ENCODE measurements around the gene PBLD. TPM values are rescaled to one million over a fixed set of nuclear protein-coding genes. Genes with fewer than 3 reads are reported as not detected.

Gene PBLD
- total and polyA plus RNA-seq, 2 experiments from 2014 or later: 8.3 to 10.3 TPM

GRCh38 chr10:68253346-68253745 is 79.4 kb downstream of the PBLD start:
- H4K20me1 ChIP-seq (ENCODE audit: insufficient read depth): no peaks in the 10 kb centered on the region
- H3K4me3 ChIP-seq: no peak overlapping the region
- DNase-seq: no peak
- H3K79me2 ChIP-seq (ENCODE audit: insufficient read depth): no peaks in the 10 kb centered on the region
- H3K36me3 ChIP-seq (ENCODE audit: low read depth): no peaks in the 10 kb centered on the region
- no peak for TF ChIP-seq EZH2phosphoT487 (IDR thresholded peaks at IDR 0.05; ENCODE audit: insufficient read depth, low read depth)
- TF ChIP-seq EZH2 (IDR thresholded peaks at IDR 0.05; ENCODE audit: insufficient read depth, poor library complexity, severe bottlenecking): no peak
- no peak overlapping the region for H3K4me2 ChIP-seq (ENCODE audit: unreplicated experiment)
- no peak overlapping the region for H3K9ac ChIP-seq
- in situ Hi-C loops (cut with MboI): no loop called here
- no peak overlapping the region for H3K27ac ChIP-seq
- H3K4me1 ChIP-seq (ENCODE audit: insufficient read depth): no peaks in the 10 kb centered on the region
- H2AFZ ChIP-seq: no peak overlapping the region
- H3K27me3 ChIP-seq (replicated peaks; ENCODE audit: insufficient read depth): no peaks in the 10 kb centered on the region
- no peaks in the 10 kb centered on the region for H3F3A ChIP-seq (ENCODE audit: insufficient read depth)
- WGBS, 2 experiments (ENCODE audit: low coverage in 1 of 2, low lambda C conversion rate in 2 of 2, missing lambda C conversion rate in 2 of 2): 0 to 9% methylated on average over 1 of the region's 1 CpG
- H3K9me3 ChIP-seq (ENCODE audit: low read depth): no peaks in the 10 kb centered on the region
- H3K9me2 ChIP-seq (ENCODE audit: insufficient read depth): no peaks in the 10 kb centered on the region

DNA sequence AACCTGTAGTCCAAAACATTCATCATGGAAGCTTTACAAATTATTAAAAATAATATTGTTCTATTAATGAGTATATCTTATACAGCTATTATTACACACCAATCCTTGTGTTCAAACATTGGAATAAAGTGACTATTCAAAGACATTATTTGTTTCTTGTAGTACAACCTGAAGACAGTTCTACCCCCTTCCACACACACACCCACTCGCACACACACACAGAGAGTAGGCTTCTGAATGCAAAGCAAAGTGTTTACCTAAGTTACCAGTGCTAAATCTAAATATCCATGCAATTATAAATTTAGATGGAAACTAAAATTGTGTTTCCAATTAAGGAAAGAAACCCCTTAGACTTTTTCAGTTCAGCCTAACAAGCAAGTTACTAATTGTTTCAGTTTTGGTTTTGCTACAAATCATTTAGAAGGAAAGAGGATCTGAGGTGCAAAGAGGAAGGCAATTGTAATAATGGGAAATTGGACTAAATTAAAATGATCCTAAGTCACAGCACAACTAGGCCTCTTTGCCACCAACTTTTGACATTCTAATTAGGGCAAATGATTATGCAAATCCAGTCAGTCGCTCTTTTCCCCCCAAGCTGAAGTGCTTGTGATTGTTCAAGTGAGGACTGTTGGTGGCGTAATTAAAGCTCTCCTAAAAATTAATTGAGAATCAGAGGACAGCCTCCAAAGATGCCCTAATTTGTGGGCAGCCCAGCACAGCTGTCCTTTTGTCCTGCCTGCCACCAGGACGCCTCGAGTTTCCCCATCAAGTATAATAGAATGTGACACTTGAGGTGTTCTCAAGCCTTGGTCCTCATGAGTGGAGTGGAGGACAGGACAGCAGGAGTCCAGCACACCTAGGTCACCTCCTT is 80.9 kb downstream of the PBLD start:
- Histone ChIP-seq H3K27me3 (replicated peaks; ENCODE audit: insufficient read depth) (no peaks in the 10 kb centered on the region), H3K79me2 (ENCODE audit: insufficient read depth) (no peaks in the 10 kb centered on the region), H4K20me1 (ENCODE audit: insufficient read depth) (no peaks in the 10 kb centered on the region), H3K4me3 (no peak overlapping the region), H2AFZ (no peak overlapping the region), H3K4me2 (ENCODE audit: unreplicated experiment) (no peak overlapping the region), H3F3A (ENCODE audit: insufficient read depth) (no peaks in the 10 kb centered on the region), H3K36me3 (ENCODE audit: low read depth) (no peaks in the 10 kb centered on the region), H3K27ac (no peak overlapping the region), H3K9me3 (ENCODE audit: low read depth) (no peaks in the 10 kb centered on the region), H3K9ac (no peak overlapping the region), H3K9me2 (ENCODE audit: insufficient read depth) (no peaks in the 10 kb centered on the region), H3K4me1 (ENCODE audit: insufficient read depth) (no peaks in the 10 kb centered on the region)
- no peak for TF ChIP-seq EZH2 (IDR thresholded peaks at IDR 0.05; ENCODE audit: insufficient read depth, poor library complexity, severe bottlenecking)
- no peak for TF ChIP-seq EZH2phosphoT487 (IDR thresholded peaks at IDR 0.05; ENCODE audit: insufficient read depth, low read depth)
- no peak for DNase-seq
- in situ Hi-C loops (cut with MboI): no loop called here
- 82% methylated on average over 5 of the region's 5 CpGs for WGBS, 2 experiments (ENCODE audit: low coverage in 1 of 2, low lambda C conversion rate in 2 of 2, missing lambda C conversion rate in 2 of 2)

DNA sequence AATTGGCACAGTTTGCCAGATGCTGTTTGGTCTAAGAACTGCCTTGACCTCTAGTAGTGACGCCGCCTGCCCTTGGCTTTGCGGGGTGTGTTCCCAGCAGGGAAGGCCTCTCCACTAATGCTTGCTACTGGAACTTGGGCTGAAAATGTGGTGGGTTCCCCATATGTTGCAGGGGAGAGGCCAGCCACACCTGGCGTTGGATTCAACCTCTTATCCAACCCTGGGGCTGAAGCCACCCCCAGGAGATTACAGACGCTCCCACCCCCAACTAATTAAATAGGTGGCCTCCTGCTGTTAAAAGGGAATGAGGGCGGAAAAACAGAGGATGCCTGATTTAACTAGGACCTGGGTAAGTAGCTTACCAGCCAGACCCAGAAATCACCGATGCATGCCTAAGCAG is 81.6 kb downstream of the PBLD start:
- in situ Hi-C loops (cut with MboI): no loop called here
- no peaks in the 10 kb centered on the region for H3K9me3 ChIP-seq (ENCODE audit: low read depth)
- H3K27ac ChIP-seq: no peak overlapping the region
- TF ChIP-seq EZH2 (IDR thresholded peaks at IDR 0.05; ENCODE audit: insufficient read depth, poor library complexity, severe bottlenecking) (no peak), EZH2phosphoT487 (IDR thresholded peaks at IDR 0.05; ENCODE audit: insufficient read depth, low read depth) (no peak)
- no peaks in the 10 kb centered on the region for H3F3A ChIP-seq (ENCODE audit: insufficient read depth)
- H3K4me3 ChIP-seq: no peak overlapping the region
- no peaks in the 10 kb centered on the region for H3K79me2 ChIP-seq (ENCODE audit: insufficient read depth)
- WGBS, 2 experiments (ENCODE audit: low coverage in 1 of 2, low lambda C conversion rate in 2 of 2, missing lambda C conversion rate in 2 of 2): 74 to 78% methylated on average over 7 of the region's 7 CpGs
- no peak overlapping the region for H3K4me2 ChIP-seq (ENCODE audit: unreplicated experiment)
- H3K36me3 ChIP-seq (ENCODE audit: low read depth): no peaks in the 10 kb centered on the region
- DNase-seq: no peak
- no peaks in the 10 kb centered on the region for H4K20me1 ChIP-seq (ENCODE audit: insufficient read depth)
- H3K9ac ChIP-seq: no peak overlapping the region
- H3K9me2 ChIP-seq (ENCODE audit: insufficient read depth): no peaks in the 10 kb centered on the region
- H2AFZ ChIP-seq: no peak overlapping the region
- H3K4me1 ChIP-seq (ENCODE audit: insufficient read depth): no peaks in the 10 kb centered on the region
- no peaks in the 10 kb centered on the region for H3K27me3 ChIP-seq (replicated peaks; ENCODE audit: insufficient read depth)

DNA sequence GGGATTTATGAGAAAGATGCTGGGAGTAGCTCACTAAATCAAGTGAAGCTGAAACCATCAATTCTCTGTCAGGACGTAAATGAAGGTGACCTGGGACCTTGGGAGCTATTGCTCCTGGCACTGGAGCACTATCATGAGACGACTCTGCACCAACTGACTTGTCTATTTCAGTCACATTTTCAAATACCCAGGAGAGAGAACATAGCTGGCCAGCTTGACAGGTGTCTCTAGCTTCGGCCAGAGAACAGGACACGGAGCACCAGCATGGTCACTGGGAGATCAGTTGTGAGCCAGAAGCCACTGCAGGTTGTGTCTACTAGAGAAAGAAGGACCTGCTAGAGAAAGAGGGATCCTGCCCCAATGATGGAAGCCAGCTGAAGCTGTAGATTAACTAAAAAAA is 83.4 kb downstream of the PBLD start:
- Histone ChIP-seq H3K27ac (no peak overlapping the region), H3K27me3 (replicated peaks; ENCODE audit: insufficient read depth) (no peaks in the 10 kb centered on the region), H3K9me2 (ENCODE audit: insufficient read depth) (no peaks in the 10 kb centered on the region), H3F3A (ENCODE audit: insufficient read depth) (no peaks in the 10 kb centered on the region), H3K9ac (no peak overlapping the region), H4K20me1 (ENCODE audit: insufficient read depth) (no peaks in the 10 kb centered on the region), H3K4me3 (no peak overlapping the region), H3K9me3 (ENCODE audit: low read depth) (no peaks in the 10 kb centered on the region), H3K36me3 (ENCODE audit: low read depth) (no peaks in the 10 kb centered on the region), H2AFZ (no peak overlapping the region), H3K79me2 (ENCODE audit: insufficient read depth) (no peaks in the 10 kb centered on the region), H3K4me2 (ENCODE audit: unreplicated experiment) (no peak overlapping the region), H3K4me1 (ENCODE audit: insufficient read depth) (no peaks in the 10 kb centered on the region)
- no peak for DNase-seq
- TF ChIP-seq EZH2 (IDR thresholded peaks at IDR 0.05; ENCODE audit: insufficient read depth, poor library complexity, severe bottlenecking): no peak
- no peak for TF ChIP-seq EZH2phosphoT487 (IDR thresholded peaks at IDR 0.05; ENCODE audit: insufficient read depth, low read depth)
- 59 to 61% methylated on average over 4 of the region's 4 CpGs for WGBS, 2 experiments (ENCODE audit: low coverage in 1 of 2, low lambda C conversion rate in 2 of 2, missing lambda C conversion rate in 2 of 2)
- in situ Hi-C loops (cut with MboI): no loop called here
